Astrocyte (in vitro differentiated cells and primary cell): ENCODE results near the gene NRTN.

Experiments
- CTCF ChIP-seq: IDR thresholded peaks from 2 replicates; pipeline ENCODE4 v1.5.1; 2011; ENCODE audit warnings: low read depth, mild to moderate bottlenecking, inconsistent platforms, low read length, moderate library complexity; ENCODE audit not compliant: insufficient read depth
- EZH2 ChIP-seq: IDR thresholded peaks from 2 replicates; pipeline ENCODE4 v1.6.1; 2012; ENCODE audit warnings: mild to moderate bottlenecking, low read length, inconsistent platforms; ENCODE audit not compliant: insufficient read depth

- TF ChIP-seq CTCF (no peak), EZH2 (no peak)
These were observed 26.3 kb downstream of the NRTN start for GRCh38 chr19:5831159-5831558.
